ENCODE results near the gene CDH10.

DNA sequence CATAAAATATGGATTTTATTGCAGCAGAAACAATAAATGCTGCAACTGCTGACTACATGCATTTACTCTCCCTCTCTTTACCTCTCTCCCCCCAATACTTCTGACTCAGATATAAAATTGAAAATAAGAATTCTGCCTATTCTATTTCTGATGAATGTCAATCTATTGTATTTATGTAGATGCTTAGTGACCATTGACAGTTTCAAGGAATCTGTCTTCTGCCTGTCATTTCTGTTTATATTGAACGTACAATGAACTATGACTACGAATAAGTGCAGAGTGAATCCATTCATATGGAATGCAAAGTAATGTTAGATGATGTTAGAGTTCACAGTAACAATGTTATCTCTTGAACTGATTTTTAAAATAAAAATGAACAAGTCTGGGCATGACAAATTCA, 898 bp downstream of the CDH10 start:
- TF ChIP-seq MAFK (IDR thresholded peaks at IDR 0.05; ENCODE audit: low read depth, low read length) (no peak), USF2 (IDR thresholded peaks at IDR 0.05; ENCODE audit: low read depth, low read length) (no peak)
- TF ChIP-seq, protein P1, sequence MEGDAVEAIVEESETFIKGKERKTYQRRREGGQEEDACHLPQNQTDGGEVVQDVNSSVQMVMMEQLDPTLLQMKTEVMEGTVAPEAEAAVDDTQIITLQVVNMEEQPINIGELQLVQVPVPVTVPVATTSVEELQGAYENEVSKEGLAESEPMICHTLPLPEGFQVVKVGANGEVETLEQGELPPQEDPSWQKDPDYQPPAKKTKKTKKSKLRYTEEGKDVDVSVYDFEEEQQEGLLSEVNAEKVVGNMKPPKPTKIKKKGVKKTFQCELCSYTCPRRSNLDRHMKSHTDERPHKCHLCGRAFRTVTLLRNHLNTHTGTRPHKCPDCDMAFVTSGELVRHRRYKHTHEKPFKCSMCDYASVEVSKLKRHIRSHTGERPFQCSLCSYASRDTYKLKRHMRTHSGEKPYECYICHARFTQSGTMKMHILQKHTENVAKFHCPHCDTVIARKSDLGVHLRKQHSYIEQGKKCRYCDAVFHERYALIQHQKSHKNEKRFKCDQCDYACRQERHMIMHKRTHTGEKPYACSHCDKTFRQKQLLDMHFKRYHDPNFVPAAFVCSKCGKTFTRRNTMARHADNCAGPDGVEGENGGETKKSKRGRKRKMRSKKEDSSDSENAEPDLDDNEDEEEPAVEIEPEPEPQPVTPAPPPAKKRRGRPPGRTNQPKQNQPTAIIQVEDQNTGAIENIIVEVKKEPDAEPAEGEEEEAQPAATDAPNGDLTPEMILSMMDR (conservative IDR thresholded peaks at IDR 0.05; ENCODE audit: low read depth, low read length): no peak

Data from IMR-90 (cell line).